Muscle of back (tissue), 13 donors: ENCODE measurements around the gene MTIF3. TPM values are rescaled to one million over a fixed set of nuclear protein-coding genes. Genes with fewer than 3 reads are reported as not detected.

Experiments used
- DNase-seq, 3 donors: peaks; one replicate each; pipeline versions ENCODE4 v3.0.0 to v3.0.0-alpha.2; 2013
- long read RNA-seq, 9 donors: transcript quantifications; one replicate each; lab custom pipeline, GENCODE V29; 2026
- polyA plus RNA-seq, 10 donors: library from polyadenylated mRNA; unstranded; fragments of 120-200 nt; gene quantifications; one replicate each; pipeline ENCODE4 v1.2.1, GENCODE V29; 2013; ENCODE audit not compliant: insufficient read length in 10 of 10

Gene MTIF3
- 10 to 100 TPM; 51.0 to 70.8 (median 58.6) TPM for polyA plus RNA-seq
- long read RNA-seq, donor 1, transcript MTIF3-202 (5 exons, 1,005 nt), result major isoform, 5 of 13 reads
- long read RNA-seq, donor 1, partial matches to known transcripts, result 0 of 13 reads
- long read RNA-seq, donor 1, other reads (novel, unspliced or antisense), result 5 of 13 reads
- long read RNA-seq, donor 2, transcript MTIF3-203 (3 exons, 889 nt), result minor isoform, 6 of 192 reads
- long read RNA-seq, donor 2, transcript MTIF3-202 (5 exons, 1,005 nt), result major isoform, 9 of 192 reads
- long read RNA-seq, donor 2, partial matches to known transcripts, result 176 of 192 reads
- long read RNA-seq, donor 2, other reads (novel, unspliced or antisense), result 0 of 192 reads
- long read RNA-seq, donor 3, result 0 reads
- long read RNA-seq, donor 4, transcript MTIF3-202 (5 exons, 1,005 nt), result major isoform, 10 of 180 reads
- long read RNA-seq, donor 4, partial matches to known transcripts, result 86 of 180 reads
- long read RNA-seq, donor 4, other reads (novel, unspliced or antisense), result 81 of 180 reads
- long read RNA-seq, donor 5, transcript MTIF3-203 (3 exons, 889 nt), result minor isoform, 6 of 361 reads
- long read RNA-seq, donor 5, transcript MTIF3-202 (5 exons, 1,005 nt), result major isoform, 7 of 361 reads
- long read RNA-seq, donor 5, partial matches to known transcripts, result 163 of 361 reads
- long read RNA-seq, donor 5, other reads (novel, unspliced or antisense), result 183 of 361 reads
- long read RNA-seq, donor 6, transcript MTIF3-202 (5 exons, 1,005 nt), result major isoform, 5 of 282 reads
- long read RNA-seq, donor 6, partial matches to known transcripts, result 273 of 282 reads
- long read RNA-seq, donor 6, other reads (novel, unspliced or antisense), result 0 of 282 reads
- long read RNA-seq, donor 7, transcript MTIF3-202 (5 exons, 1,005 nt), result major isoform, 8 of 12 reads
- long read RNA-seq, donor 7, partial matches to known transcripts, result 0 of 12 reads
- long read RNA-seq, donor 7, other reads (novel, unspliced or antisense), result 0 of 12 reads
- long read RNA-seq, donor 8, transcript MTIF3-202 (5 exons, 1,005 nt), result major isoform, 6 of 109 reads
- long read RNA-seq, donor 8, partial matches to known transcripts, result 52 of 109 reads
- long read RNA-seq, donor 8, other reads (novel, unspliced or antisense), result 50 of 109 reads
- long read RNA-seq, donor 9, partial matches to known transcripts, result 0 of 3 reads
- long read RNA-seq, donor 9, other reads (novel, unspliced or antisense), result 0 of 3 reads

- peak; percentile 93 to 97 (median 95) for DNase-seq
Measured at GRCh38 chr13:27449936-27450828, at the start of gene MTIF3. Gene MTIF3, minus strand, starts transcription at chr13:27450564. Its CDS starts 10,116 bp downstream, at chr13:27440448.

DNA sequence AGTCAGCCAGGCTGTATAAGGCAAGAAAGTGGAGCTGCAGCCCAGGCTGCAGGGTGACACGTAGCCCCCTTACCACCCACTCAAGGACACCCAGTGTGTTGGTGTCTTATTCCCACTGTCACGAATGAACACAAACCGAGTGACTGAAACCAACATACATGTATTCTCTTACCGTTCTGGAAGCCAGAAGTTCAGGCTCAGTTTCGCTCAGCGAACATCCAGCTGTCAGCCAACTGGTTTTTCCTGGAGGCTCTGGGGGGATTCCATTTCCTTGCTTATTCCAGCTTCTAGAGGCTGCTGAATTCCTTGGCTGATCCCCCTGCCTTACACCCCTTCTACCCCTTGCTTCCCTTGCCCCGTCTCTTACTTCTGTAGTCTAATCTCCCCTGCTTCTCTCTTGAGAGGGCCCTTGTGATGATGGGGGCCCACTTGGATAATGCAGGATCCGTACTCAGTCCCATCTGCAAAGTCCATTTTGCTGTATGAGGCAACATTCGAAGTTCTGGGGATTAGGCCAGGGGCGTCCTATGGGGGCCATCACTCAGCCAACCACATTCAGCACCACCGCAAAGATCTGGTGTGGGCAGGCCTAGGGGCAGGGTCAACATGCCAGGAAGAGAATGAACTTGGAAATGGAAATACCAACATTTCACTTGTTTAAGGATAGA lies 47.3 kb upstream of the MTIF3 start:
- peak in 2 of 3 donors; percentile 25 to 74 for DNase-seq

DNA sequence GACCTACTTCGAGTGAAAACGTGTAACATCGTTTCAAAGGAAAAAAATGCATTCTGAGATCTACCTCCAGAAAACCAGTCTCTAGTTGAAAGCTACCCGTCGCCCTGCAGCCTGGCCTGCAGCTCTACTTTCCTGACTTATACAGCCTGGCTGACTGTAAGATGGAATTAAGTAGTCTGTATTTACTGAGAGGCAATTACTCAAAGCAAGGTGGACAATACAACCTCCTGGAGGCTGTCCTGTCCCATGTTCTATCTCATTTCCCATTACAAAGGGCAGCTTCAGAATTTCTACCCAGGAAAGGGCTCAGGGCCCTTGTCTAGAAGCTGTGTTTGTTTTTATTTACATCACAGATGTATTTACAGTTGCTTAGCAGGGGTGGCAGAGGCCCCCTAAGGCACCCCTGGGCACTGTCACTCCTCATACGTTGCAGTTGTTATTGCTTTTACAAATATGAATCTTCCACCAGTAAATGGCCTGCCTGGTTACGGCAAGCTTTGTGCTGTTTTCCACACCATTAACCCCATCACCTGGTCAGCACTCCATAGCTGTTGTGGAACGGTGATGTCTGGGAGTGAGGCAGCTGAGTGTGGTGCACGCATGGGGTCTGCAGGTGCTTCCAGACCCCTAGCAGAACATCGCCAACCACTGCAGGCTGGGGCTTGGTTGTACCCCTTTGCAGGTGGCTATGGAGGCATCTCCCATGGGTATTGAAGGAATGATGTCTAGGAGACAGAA lies 46.3 kb upstream of the MTIF3 start:
- DNase-seq, result no peak

DNA sequence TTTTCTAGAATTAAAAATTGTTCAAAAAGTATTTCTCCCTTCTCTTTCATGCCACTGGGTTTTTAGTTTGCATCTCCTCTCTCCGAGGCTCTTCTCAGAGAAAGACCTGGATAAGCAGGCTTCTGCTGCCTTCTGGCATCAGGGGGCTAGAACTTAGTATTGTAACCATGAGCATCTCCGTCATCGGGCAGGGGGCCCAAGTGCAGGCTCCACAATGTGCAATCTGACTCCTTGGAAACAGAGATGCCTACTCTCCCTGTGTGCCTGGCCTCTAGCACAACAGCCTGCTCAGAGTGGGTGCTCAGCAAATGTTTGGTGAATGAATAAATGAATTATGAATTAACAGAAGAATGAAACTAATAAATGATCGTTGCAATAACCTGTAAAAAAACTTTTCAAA lies 45.6 kb upstream of the MTIF3 start:
- no peak for DNase-seq

- no peak for DNase-seq
Measured at GRCh38 chr13:27495551-27495950, 45.2 kb upstream of the MTIF3 start.

DNA sequence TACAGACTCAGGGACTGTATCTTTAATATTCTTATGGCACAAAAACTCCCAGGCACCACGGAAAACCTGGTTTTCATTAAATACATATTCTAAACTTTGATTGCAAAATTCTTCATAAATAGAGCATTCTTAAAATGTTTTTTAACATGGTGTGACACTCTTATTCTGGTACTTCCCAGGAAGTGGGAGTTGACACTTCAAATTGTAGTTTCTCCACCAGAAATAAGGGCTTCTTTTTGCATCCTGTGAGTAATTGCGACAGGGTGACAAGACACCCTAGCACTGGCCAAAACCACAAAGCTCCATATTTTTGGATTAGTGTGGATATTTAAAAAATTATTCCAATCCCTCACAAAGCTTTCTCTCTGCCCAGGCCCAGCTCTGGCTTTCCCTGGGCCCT lies 43.6 kb upstream of the MTIF3 start:
- no peak for DNase-seq

DNA sequence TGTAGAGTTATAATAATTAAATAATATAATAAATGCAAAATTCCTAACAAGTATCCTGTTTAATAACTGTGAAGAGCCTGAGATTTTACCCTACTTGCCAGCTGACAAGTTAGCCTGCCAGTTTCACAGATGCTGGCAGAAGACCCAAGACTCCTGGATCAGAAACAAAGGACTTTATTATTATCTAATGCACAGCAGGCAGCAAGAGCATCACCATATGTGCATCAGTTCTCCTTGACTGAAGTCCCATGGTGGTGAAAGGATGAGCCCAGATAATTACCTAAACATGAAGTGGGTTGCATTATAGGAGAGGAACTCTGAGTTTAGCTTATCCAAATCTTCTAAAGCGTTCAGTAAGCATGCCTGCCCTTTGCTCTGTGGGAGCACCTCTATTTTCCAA lies 39.1 kb upstream of the MTIF3 start:
- peak in 2 of 3 donors; percentile 24 to 36 for DNase-seq

GRCh38 chr13:27487776-27488175 lies 37.4 kb upstream of the MTIF3 start:
- DNase-seq, result no peak

DNA sequence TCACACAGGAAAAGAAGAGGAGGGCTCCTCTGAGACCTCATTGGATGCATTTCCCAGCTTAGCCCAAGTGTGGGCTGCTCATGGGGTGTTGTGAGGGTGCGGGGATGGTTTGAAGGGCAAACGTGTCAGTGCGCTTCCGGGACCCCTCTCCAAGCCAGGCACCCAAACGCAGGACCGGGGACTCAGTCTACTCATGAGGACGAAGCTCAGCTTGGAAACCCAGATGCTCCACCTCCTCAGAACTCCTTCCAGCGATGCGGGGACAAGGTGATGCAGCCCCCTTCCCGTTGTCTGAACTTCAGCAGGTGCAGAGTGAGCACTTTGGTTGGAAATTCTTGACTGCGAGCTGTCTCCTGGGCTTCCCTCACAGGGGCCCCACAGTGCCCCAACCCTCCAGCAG lies 33.1 kb upstream of the MTIF3 start:
- DNase-seq, result no peak

DNA sequence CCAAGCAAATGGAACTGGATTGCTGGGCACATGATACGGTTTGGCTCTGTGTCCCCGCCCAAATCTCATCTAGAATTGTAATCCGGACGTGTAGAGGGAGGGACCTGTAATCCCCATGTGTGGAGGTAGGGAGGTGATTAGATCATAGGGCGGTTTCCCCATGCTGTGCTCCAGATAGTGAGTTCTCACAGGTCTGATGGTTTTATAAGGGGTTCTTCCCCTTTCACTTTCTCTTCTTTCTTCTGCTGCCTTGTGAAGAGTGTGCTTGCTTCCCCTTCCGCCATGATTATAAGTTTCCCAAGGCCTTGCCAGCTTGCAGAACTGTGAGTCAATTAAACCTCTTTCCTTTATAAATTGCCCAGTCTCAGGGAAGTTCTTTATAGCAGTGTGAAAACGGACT lies 32.6 kb upstream of the MTIF3 start:
- no peak for DNase-seq

DNA sequence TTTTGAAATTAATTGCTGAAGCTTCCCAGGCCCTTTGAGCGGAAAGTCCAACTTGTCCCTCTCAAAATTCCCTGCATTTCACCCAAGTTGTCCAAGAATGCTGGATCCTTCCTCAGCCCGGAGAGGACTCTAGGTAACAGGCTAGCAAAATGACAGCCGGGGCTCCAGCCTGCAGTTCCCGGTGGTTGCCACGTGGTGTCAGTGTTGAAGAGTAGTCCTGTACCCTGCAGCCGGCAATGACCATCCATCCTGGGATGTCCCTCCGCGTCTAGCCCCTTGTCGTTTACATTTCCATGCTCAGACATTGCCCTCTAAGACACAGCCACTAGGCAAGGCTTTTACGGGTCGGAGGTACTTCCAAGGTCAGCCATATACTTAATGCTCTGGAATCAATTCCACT lies 31.4 kb upstream of the MTIF3 start:
- no peak for DNase-seq

DNA sequence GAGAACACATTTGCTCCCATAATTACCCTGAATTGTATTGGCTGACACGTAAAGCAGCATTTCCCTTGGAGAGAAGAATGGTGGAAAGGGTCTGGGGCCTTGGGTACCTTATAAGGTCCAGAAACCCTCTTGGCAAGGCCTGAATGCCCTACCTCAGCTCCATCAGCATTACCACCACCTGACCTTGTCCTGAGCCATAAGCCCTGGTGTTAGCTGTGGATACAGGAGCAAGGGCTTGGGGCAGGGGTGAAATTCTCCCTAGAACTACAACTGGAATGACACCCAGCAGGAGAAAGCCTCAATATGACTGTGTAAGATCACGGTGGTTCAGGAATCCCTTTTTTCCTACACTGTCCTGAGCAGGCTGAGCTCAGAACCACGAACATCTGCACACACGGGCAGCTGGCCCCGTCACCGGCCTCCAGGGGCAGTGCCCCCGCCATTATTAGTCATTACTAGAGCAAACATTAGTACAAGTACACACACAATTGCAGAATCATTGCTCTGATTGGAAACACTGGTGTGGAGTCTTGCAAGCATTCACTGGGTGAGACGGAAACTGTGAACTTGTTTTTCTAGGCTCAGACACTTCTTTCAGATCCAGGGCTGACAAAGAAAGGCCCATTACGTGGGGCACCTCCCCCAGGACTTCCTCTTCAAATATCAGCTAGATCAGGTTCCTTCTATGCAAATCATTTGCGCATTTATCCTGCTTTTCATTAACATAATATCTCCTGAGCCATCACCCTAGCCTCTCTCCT lies 26.8 kb upstream of the MTIF3 start:
- no peak for DNase-seq

GRCh38 chr13:27474751-27475268 lies 24.4 kb upstream of the MTIF3 start:
- no peak for DNase-seq

- DNase-seq, result no peak
Measured at GRCh38 chr13:27472941-27473340, 22.6 kb upstream of the MTIF3 start.

GRCh38 chr13:27472441-27472840 lies 22.1 kb upstream of the MTIF3 start:
- no peak for DNase-seq

- no peak for DNase-seq
Measured at GRCh38 chr13:27470075-27470820, 19.9 kb upstream of the MTIF3 start.

DNA sequence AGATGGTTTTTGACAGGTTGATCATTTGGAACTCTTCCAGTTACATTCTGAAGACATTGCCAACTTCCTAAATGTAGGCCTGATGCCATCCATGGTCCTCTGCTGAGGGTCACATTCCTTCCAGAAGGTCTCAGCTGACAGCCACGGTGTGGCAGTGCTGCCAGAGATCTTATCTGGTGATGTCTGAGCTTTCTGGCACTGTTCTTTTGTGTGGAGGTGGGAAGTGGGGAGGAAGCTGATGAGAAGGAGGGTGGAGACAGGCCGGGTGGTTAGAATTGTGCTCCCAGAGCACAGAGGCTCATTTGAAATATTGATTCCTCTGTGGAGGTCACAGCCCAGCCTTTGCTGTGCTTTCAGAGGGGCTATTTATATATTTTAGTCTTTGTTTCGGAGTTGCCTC lies 16.1 kb upstream of the MTIF3 start:
- DNase-seq, result no peak

DNA sequence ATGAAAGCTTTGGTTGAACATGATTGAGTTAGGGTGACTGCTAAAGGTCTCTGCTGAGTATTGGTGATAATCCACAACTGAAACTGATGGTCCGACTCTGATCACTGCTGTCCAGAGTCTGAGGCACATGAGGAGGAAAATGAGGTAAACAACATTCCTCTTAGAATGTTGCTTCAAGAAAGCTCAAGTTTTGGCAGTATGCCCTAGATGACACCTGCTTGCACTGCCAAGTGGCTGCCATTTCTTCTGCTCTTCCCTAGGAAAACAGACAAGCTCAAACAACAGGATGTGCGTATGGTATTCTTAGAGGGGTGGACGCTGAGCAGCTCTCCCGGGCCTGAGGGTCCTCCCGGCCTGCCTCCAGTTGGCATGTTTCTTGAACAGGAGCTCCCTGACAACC lies 15.2 kb upstream of the MTIF3 start:
- DNase-seq, result no peak
